Right lobe of liver (tissue), 4 donors: ENCODE measurements around the gene WDR19.
"Not testable (repeated sequence)": the region's sequence is repeated elsewhere in the genome, so short reads cannot be mapped to it uniquely, and the experiment has no call there.

Experiments
- POLR2A ChIP-seq: fragments of 450-650 bp; IDR thresholded peaks from one replicate; pipeline ENCODE4 v1.6.1; 2017; ENCODE audit warnings: antibody characterized with exemption, mild to moderate bottlenecking
- TF ChIP-seq, protein P1 (sequence below), 4 donors: fragments of 200-600 bp in 3 of 4; fragments of 450-650 bp in 1 of 4; IDR thresholded peaks; one replicate each; pipeline versions ENCODE4 v1.5.1 to v1.8.0; 2016 to 2022; ENCODE audit warnings: antibody characterized with exemption in 4 of 4, mild to moderate bottlenecking in 2 of 4
- donor health status: DM: no; HTN: no; CAD: no.
- donor health status: DM: no; HTN: no; CAD: no.
- donor health status: DM: no; HTN: yes; CAD: no.

DNA sequence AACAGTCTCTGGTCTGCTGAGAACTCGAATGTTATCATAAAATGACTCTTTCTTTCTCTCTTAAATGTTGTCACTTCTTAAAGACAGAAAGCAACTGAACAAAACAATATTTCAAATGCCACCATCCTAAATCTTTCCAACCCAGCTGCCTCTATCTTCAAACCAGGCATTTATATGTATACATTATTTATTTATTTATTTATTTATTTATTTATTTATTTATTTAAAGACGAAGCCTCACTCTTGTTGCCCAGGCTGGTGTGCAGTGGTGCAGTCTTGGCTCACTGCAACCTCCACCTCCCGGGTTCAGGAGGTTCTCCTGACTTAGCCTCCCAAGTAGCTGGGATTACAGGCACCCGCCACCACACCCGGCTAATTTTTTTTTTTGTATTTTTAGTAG lies 110.1 kb downstream of the WDR19 start:
- TF ChIP-seq, protein P1, sequence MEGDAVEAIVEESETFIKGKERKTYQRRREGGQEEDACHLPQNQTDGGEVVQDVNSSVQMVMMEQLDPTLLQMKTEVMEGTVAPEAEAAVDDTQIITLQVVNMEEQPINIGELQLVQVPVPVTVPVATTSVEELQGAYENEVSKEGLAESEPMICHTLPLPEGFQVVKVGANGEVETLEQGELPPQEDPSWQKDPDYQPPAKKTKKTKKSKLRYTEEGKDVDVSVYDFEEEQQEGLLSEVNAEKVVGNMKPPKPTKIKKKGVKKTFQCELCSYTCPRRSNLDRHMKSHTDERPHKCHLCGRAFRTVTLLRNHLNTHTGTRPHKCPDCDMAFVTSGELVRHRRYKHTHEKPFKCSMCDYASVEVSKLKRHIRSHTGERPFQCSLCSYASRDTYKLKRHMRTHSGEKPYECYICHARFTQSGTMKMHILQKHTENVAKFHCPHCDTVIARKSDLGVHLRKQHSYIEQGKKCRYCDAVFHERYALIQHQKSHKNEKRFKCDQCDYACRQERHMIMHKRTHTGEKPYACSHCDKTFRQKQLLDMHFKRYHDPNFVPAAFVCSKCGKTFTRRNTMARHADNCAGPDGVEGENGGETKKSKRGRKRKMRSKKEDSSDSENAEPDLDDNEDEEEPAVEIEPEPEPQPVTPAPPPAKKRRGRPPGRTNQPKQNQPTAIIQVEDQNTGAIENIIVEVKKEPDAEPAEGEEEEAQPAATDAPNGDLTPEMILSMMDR (IDR thresholded peaks at IDR 0.05): not testable (repeated sequence)
- not testable (repeated sequence) for TF ChIP-seq POLR2A
